Stomach (tissue), 4 donors: Measurements from ENCODE around the gene ZCCHC14.

ENCODE experiments used
- CTCF ChIP-seq, 7 experiments: fragments of 450-650 bp in 4 of 7; fragments of 200-600 bp in 3 of 7; sonication (generic) in 3 of 7; IDR thresholded peaks; one replicate each; pipeline ENCODE4 v1.5.1; 2016 to 2019; ENCODE audit warnings: antibody characterized with exemption in 7 of 7, control low read depth in 2 of 7, mild to moderate bottlenecking in 1 of 7
- POLR2A ChIP-seq, 4 donors: fragments of 450-650 bp; IDR thresholded peaks; one replicate each; pipeline ENCODE4 v1.6.1; 2016; ENCODE audit warnings: antibody characterized with exemption in 4 of 4, control low read depth in 2 of 4, mild to moderate bottlenecking in 1 of 4, moderate library complexity in 1 of 4

GRCh38 chr16:87404764-87405625 lies 87.8 kb downstream of the ZCCHC14 start:
- no peak for TF ChIP-seq CTCF (IDR thresholded peaks at IDR 0.05)
- no peak for TF ChIP-seq POLR2A (IDR thresholded peaks at IDR 0.05)
